HG03575 (cell line): ENCODE data around the gene COMMD10.

Experiments
- ATAC-seq: cut with Tn5 transposase; IDR thresholded peaks from one replicate; pipeline ENCODE4 v1.9.1; 2021; ENCODE audit not compliant: unreplicated experiment, insufficient number of reproducible peaks, low FRiP score; ENCODE audit errors: extremely low read depth

The COMMD10 gene

GRCh38 chr5:116273448-116274242, 188.8 kb downstream of the COMMD10 start:
- ATAC-seq, result peak; percentile 96

- ATAC-seq, result no peak
Measured at GRCh38 chr5:116274251-116274650, 189.4 kb downstream of the COMMD10 start.

- ATAC-seq, result no peak
Measured at GRCh38 chr5:116275282-116275681, 190.5 kb downstream of the COMMD10 start.

- ATAC-seq, result no peak
Measured at GRCh38 chr5:116276952-116277351, 192.1 kb downstream of the COMMD10 start.

- ATAC-seq, result no peak
Measured at GRCh38 chr5:116280149-116280803, 195.5 kb downstream of the COMMD10 start.

- ATAC-seq, result no peak
Measured at GRCh38 chr5:116281309-116281708, 196.5 kb downstream of the COMMD10 start.

GRCh38 chr5:116288524-116288923, 203.7 kb downstream of the COMMD10 start:
- ATAC-seq, result no peak

GRCh38 chr5:116289276-116289675, 204.5 kb downstream of the COMMD10 start:
- no peak for ATAC-seq

GRCh38 chr5:116291271-116291670, 206.4 kb downstream of the COMMD10 start:
- ATAC-seq, result no peak

- no peak for ATAC-seq
Measured at GRCh38 chr5:116292321-116292720, 207.5 kb downstream of the COMMD10 start.

- no peak for ATAC-seq
Measured at GRCh38 chr5:116296335-116297072, 211.7 kb downstream of the COMMD10 start.

GRCh38 chr5:116297296-116297814, 212.5 kb downstream of the COMMD10 start:
- ATAC-seq, result no peak

- no peak for ATAC-seq
Measured at GRCh38 chr5:116299746-116300640, 215.2 kb downstream of the COMMD10 start.

- no peak for ATAC-seq
Measured at GRCh38 chr5:116301110-116301509, 216.3 kb downstream of the COMMD10 start.

GRCh38 chr5:116303340-116303739, 218.5 kb downstream of the COMMD10 start:
- no peak for ATAC-seq

GRCh38 chr5:116303810-116304209, 219.0 kb downstream of the COMMD10 start:
- ATAC-seq, result no peak

- no peak for ATAC-seq
Measured at GRCh38 chr5:116305899-116306298, 221.1 kb downstream of the COMMD10 start.

GRCh38 chr5:116306846-116307245, 222.0 kb downstream of the COMMD10 start:
- no peak for ATAC-seq

GRCh38 chr5:116308391-116308790, 223.6 kb downstream of the COMMD10 start:
- no peak for ATAC-seq
